Sigmoid colon (tissue), 7 donors: ENCODE results near the gene PDZRN4. TPM values are rescaled to one million over a fixed set of nuclear protein-coding genes. Genes with fewer than 3 reads are reported as not detected.

ENCODE experiments used
- DNase-seq: peaks from one replicate; pipeline ENCODE4 v3.0.0-alpha.2; 2019
- H3K27ac ChIP-seq, 4 donors: fragments of 200-600 bp; sonication (generic); one replicate each; pipeline ENCODE4 v1.5.1; 2016 to 2019; ENCODE audit warnings: mild to moderate bottlenecking in 1 of 4
- H3K27me3 ChIP-seq, 3 donors: fragments of 200-600 bp; sonication (generic); one replicate each; pipeline ENCODE4 v1.5.1; 2019; ENCODE audit warnings: mild to moderate bottlenecking in 1 of 3
- H3K36me3 ChIP-seq, 4 donors: fragments of 200-600 bp; sonication (generic); one replicate each; pipeline ENCODE4 v1.5.1; 2016 to 2019
- H3K4me1 ChIP-seq, 4 donors: fragments of 200-600 bp; sonication (generic); one replicate each; pipeline ENCODE4 v1.5.1; 2017 to 2019
- H3K4me3 ChIP-seq, 4 donors: fragments of 200-600 bp; sonication (generic); one replicate each; pipeline ENCODE4 v1.5.1; 2017 to 2019; ENCODE audit warnings: mild to moderate bottlenecking in 2 of 4, moderate library complexity in 1 of 4
- H3K9me3 ChIP-seq, 4 donors: fragments of 200-600 bp in 3 of 4; sonication (generic) in 3 of 4; one replicate each; pipeline versions ENCODE4 v1.5.1 to v1.6.1; 2013 to 2019
- EP300 ChIP-seq, 4 donors: sonication (generic); formaldehyde crosslinking; IDR thresholded peaks; one replicate each; pipeline ENCODE4 v1.6.1; 2017; ENCODE audit warnings: antibody characterized with exemption in 4 of 4
- POLR2A ChIP-seq, 2 donors: fragments of 450-650 bp; IDR thresholded peaks; one replicate each; pipeline ENCODE4 v1.6.1; 2016; ENCODE audit warnings: antibody characterized with exemption in 2 of 2, mild to moderate bottlenecking in 2 of 2, moderate library complexity in 2 of 2
- POLR2AphosphoS5 ChIP-seq, 4 donors: sonication (generic); formaldehyde crosslinking; IDR thresholded peaks; one replicate each; pipeline ENCODE4 v1.6.1; 2017; ENCODE audit warnings: antibody characterized with exemption in 4 of 4
- WGBS, 2 donors: extraction: QIAGEN DNeasy Blood & Tissue Kit; methylation state at CpG; one replicate each; pipeline ENCODE4 v1.1.7; 2013; 5-methylcytosine and 5-hydroxymethylcytosine counted together
- intact Hi-C: fragments of 100-400 bp; cut with DNase I; formaldehyde crosslinking; loops from one replicate; pipeline ENCODE4 v1.15.1; 2023
- polyA plus RNA-seq, 3 donors: library from polyadenylated mRNA; stranded (reverse); fragments of 200-250 nt; gene quantifications; one replicate each; pipeline ENCODE4 v1.2.3, GENCODE V29; 2013
- total RNA-seq, 4 donors: library from RNA; depleted of rRNA; stranded (reverse); fragments of >200 nt; gene quantifications; one replicate each; pipeline ENCODE4 v1.1.0, GENCODE V29; 2016
- TF ChIP-seq, protein P1 (sequence below), 4 experiments: fragments of 450-650 bp in 3 of 4; fragments of 200-600 bp in 1 of 4; IDR thresholded peaks; one replicate each; pipeline ENCODE4 v1.5.1; 2016 to 2019; ENCODE audit warnings: antibody characterized with exemption in 4 of 4, mild to moderate bottlenecking in 3 of 4, moderate library complexity in 2 of 4
- donor health status: healthy with polysubstance abuse.
- donor health status: Bipolar disorder and iron deficiency.
- donor health status: healthy.

The PDZRN4 gene
- total and polyA plus RNA-seq, 7 donors = 0.23 to 98.1 (median 71.5) TPM

DNA sequence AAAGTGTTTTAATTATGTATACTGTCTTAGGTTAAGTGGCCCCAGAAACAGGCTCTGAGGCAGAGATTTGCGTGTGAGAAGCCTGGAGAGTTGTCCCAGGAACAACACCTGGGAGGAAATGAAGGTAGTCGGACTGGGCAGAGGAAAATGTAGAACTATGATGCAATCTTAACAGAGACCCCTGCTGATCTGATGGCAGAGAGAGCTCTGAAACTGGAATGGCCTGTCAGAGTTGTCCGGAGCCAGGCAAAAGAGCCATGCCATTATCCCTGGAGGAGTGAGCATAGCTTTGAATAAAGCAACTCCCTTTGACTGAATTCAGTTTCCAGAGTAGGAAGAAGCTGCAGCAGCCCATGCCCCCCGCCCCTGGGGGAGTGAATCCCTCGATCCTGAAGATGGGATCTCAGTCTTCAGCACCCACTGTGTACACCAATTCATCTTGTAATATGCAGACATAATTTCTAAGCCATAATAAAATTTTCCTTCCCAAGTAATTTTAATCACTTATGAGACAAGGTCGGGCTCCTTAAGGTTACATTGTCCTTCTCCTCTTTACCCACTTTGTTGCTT is 264.8 kb downstream of the PDZRN4 start:
- Histone ChIP-seq H3K4me1 (peaks cover 0 to 3% (median 0%) of the 10 kb centered on the region in 4 donors), H3K27ac (no peak overlapping the region), H3K27me3 (no peaks in the 10 kb centered on the region), H3K9me3 (no peaks in the 10 kb centered on the region), H3K4me3 (no peak overlapping the region), H3K36me3 (no peaks in the 10 kb centered on the region)
- TF ChIP-seq, protein P1, sequence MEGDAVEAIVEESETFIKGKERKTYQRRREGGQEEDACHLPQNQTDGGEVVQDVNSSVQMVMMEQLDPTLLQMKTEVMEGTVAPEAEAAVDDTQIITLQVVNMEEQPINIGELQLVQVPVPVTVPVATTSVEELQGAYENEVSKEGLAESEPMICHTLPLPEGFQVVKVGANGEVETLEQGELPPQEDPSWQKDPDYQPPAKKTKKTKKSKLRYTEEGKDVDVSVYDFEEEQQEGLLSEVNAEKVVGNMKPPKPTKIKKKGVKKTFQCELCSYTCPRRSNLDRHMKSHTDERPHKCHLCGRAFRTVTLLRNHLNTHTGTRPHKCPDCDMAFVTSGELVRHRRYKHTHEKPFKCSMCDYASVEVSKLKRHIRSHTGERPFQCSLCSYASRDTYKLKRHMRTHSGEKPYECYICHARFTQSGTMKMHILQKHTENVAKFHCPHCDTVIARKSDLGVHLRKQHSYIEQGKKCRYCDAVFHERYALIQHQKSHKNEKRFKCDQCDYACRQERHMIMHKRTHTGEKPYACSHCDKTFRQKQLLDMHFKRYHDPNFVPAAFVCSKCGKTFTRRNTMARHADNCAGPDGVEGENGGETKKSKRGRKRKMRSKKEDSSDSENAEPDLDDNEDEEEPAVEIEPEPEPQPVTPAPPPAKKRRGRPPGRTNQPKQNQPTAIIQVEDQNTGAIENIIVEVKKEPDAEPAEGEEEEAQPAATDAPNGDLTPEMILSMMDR (IDR thresholded peaks at IDR 0.05) = no peak
- TF ChIP-seq POLR2A (IDR thresholded peaks at IDR 0.05) (no peak), EP300 (IDR thresholded peaks at IDR 0.05) (no peak), POLR2AphosphoS5 (IDR thresholded peaks at IDR 0.05) (no peak)
- 33 to 54% methylated on average over 6 of the region's 6 CpGs for WGBS, 2 donors
- intact Hi-C loops = no loop called here
- DNase-seq = no peak

DNA sequence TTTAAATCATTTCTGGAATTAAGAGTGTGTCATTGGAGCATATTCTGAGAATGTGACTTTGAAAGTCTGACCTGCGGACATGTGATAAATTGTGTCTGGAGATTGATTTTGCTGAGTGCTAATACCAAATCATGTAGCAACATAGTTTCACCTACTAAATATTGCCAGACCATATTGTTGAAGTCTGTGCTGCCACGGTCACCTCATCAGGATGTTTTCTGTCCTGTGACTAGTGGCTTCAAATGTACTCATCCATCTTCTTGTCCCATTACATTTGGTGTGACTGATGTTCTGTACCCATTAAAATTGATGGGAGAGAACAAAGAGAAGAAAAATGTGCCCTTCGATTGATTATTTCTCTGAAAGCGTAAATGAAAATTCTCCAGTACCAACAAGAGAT is 265.3 kb downstream of the PDZRN4 start:
- Histone ChIP-seq H3K27ac (no peak overlapping the region), H3K4me3 (no peak overlapping the region), H3K27me3 (no peaks in the 10 kb centered on the region), H3K9me3 (no peaks in the 10 kb centered on the region), H3K4me1 (peaks cover 0 to 8% (median 0%) of the 10 kb centered on the region in 4 donors), H3K36me3 (no peaks in the 10 kb centered on the region)
- TF ChIP-seq POLR2AphosphoS5 (IDR thresholded peaks at IDR 0.05) (no peak), POLR2A (IDR thresholded peaks at IDR 0.05) (no peak), EP300 (IDR thresholded peaks at IDR 0.05) (no peak)
- TF ChIP-seq, protein P1 (IDR thresholded peaks at IDR 0.05) = no peak
- DNase-seq = no peak
- 86 to 94% methylated on average over 4 of the region's 4 CpGs for WGBS, 2 donors
- intact Hi-C loops = no loop called here

DNA sequence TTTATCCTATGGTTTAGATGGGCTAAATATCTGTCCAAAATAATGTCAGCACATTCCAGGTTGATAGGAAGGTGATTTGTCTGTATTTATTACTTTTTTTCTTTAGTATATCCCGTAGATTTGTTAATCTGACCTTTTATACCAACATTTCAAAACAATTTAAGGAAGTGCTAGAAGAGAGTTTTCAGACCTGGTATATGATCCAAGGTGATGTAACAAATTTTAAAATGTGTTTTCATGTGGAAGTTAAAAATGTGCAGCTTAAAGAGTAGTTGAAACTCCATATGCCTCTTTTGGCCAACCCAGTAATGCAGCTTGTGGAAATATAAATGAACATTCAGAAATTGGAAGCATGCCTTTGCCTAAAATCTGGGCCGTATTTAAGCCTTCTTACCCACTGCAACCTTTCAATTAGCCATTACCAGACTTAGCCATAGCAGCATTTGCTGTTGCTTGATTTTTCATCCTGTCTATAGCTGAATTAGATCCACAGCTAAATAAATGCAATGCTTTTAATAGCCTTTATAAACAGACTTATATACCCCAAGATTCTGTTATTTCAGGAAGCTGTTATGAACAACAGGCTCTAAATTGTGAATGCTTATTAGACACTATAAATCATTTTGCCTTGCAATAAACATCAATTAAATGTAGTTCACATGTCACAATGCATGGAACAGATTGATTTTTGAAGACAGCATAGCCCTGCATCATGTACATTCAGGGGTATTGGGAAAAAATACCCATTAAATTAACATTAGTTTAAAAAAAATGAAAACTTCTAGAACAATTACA is 271.2 kb downstream of the PDZRN4 start:
- DNase-seq = no peak
- no peak overlapping the region for H3K27ac ChIP-seq
- H3K9me3 ChIP-seq = no peaks in the 10 kb centered on the region
- H3K27me3 ChIP-seq = no peaks in the 10 kb centered on the region
- 57 to 81% methylated on average over 2 of the region's 2 CpGs for WGBS, 2 donors
- no peak overlapping the region for H3K4me3 ChIP-seq
- no peaks in the 10 kb centered on the region for H3K36me3 ChIP-seq
- intact Hi-C loops = no loop called here
- H3K4me1 ChIP-seq = peaks cover 0 to 19% (median 0%) of the 10 kb centered on the region in 4 donors
- TF ChIP-seq POLR2AphosphoS5 (IDR thresholded peaks at IDR 0.05) = no peak
- TF ChIP-seq, protein P1 (IDR thresholded peaks at IDR 0.05) = no peak
- TF ChIP-seq EP300 (IDR thresholded peaks at IDR 0.05) = no peak
- no peak for TF ChIP-seq POLR2A (IDR thresholded peaks at IDR 0.05)

DNA sequence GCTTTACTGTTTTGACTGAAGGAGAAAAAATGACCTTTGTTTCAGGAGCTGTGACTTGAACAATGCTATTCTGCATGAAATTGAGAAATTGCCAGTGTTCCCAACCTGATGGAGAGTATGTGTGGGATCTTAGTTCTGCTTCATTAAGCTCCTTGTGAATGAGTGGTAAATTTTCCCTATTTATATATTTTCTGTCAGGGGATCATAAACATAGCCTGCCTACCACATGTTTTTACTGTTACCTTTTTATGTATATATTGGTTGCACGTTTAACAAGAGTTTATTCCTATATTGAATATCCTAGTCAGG is 271.7 kb downstream of the PDZRN4 start:
- H3K27ac ChIP-seq = no peak overlapping the region
- peaks cover 0 to 20% (median 0%) of the 10 kb centered on the region in 4 donors for H3K4me1 ChIP-seq

More for the DNA sequence above, 271.7 kb downstream of the PDZRN4 start:
- Histone ChIP-seq H3K9me3 (no peaks in the 10 kb centered on the region), H3K36me3 (no peaks in the 10 kb centered on the region), H3K27me3 (no peaks in the 10 kb centered on the region), H3K4me3 (no peak overlapping the region)
- DNase-seq = no peak
- TF ChIP-seq POLR2AphosphoS5 (IDR thresholded peaks at IDR 0.05) (no peak), POLR2A (IDR thresholded peaks at IDR 0.05) (no peak), EP300 (IDR thresholded peaks at IDR 0.05) (no peak)
- TF ChIP-seq, protein P1 (IDR thresholded peaks at IDR 0.05) = no peak
- 47 to 82% methylated on average over 1 of the region's 1 CpG for WGBS, 2 donors
- intact Hi-C loops = no loop called here
